Prostate gland (tissue), 2 donors: ENCODE measurements around the gene BBS9. TPM values are rescaled to one million over a fixed set of nuclear protein-coding genes. Genes with fewer than 3 reads are reported as not detected.

Source experiments
- DNase-seq: peaks from one replicate; pipeline ENCODE4 v3.0.0-alpha.2; 2019; ENCODE audit warnings: low spot score
- H3K27ac ChIP-seq, 2 donors: fragments of 200-600 bp; sonication (generic); 2 replicates each; pipeline ENCODE4 v1.5.1; 2017 to 2019
- H3K27me3 ChIP-seq: fragments of 200-600 bp; sonication (generic); replicated peaks from 2 replicates; pipeline ENCODE4 v1.5.1; 2019; ENCODE audit not compliant: insufficient read depth
- H3K36me3 ChIP-seq, 2 donors: fragments of 200-600 bp; sonication (generic); 1 replicate in 1 of 2; 2 replicates in 1 of 2; pipeline versions ENCODE4 v1.5.1 to v1.8.1; 2017 to 2019
- H3K4me1 ChIP-seq: fragments of 200-600 bp; sonication (generic); replicated peaks from 2 replicates; pipeline ENCODE4 v1.5.1; 2019
- H3K4me3 ChIP-seq, 2 donors: fragments of 200-600 bp; sonication (generic); 2 replicates each; pipeline ENCODE4 v1.5.1; 2017 to 2019
- H3K9me3 ChIP-seq: fragments of 200-600 bp; sonication (generic); 2 replicates; pipeline ENCODE4 v1.5.1; 2017
- CTCF ChIP-seq, 4 experiments: fragments of 200-600 bp in 2 of 4; fragments of 450-650 bp in 2 of 4; sonication (generic) in 2 of 4; IDR thresholded peaks; 1 replicate in 3 of 4; 2 replicates in 1 of 4; pipeline ENCODE4 v1.5.1; 2016 to 2019; ENCODE audit warnings: antibody characterized with exemption in 4 of 4, mild to moderate bottlenecking in 2 of 4, moderate library complexity in 2 of 4
- POLR2A ChIP-seq: fragments of 450-650 bp; IDR thresholded peaks from one replicate; pipeline ENCODE4 v1.6.1; 2016; ENCODE audit warnings: antibody characterized with exemption, mild to moderate bottlenecking
- POLR2AphosphoS5 ChIP-seq: sonication (generic); formaldehyde crosslinking; IDR thresholded peaks from one replicate; pipeline ENCODE4 v1.6.1; 2017; ENCODE audit warnings: antibody characterized with exemption
- WGBS: methylation state at CpG from one replicate; pipeline ENCODE4 v1.1.5; 2018; 5-methylcytosine and 5-hydroxymethylcytosine counted together
- intact Hi-C: fragments of 100-400 bp; cut with DNase I; formaldehyde crosslinking; loops from one replicate; pipeline ENCODE4 v1.14.2; 2022
- total RNA-seq, 2 donors: library from RNA; depleted of rRNA; stranded (reverse); fragments of >200 nt; gene quantifications; one replicate each; pipeline ENCODE4 v1.1.0, GENCODE V29; 2016

The BBS9 gene
- total RNA-seq, 2 donors from 2014 or later = 19.6 to 36.8 TPM

DNA sequence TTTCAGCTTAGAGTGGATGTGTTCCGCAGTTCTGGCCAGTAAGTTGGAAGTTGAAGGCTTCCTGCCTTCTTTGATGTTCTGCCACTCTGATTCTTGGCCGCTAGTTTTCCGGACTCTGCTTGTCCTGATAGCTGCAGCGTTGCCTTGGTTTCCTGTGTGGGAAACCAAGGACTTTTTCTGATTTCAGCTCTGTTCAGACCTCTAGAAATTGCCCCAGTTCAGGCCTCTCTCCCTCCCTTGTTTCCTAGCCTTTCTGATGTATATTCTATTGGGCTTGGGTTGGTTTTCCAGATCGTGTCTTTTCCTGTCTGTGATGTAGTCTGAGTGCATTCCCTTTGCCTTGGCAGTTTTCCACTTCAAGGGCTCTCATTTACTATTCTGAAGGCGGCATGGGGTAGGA, 318.7 kb downstream of the BBS9 start:
- H3K9me3 ChIP-seq = no peaks in the 10 kb centered on the region
- H3K4me1 ChIP-seq = no peaks in the 10 kb centered on the region
- H3K27ac ChIP-seq = no peak overlapping the region
- TF ChIP-seq CTCF (IDR thresholded peaks at IDR 0.05) (no peak), POLR2A (no peak), POLR2AphosphoS5 (no peak)
- no peaks in the 10 kb centered on the region for H3K36me3 ChIP-seq
- 63% methylated on average over 6 of the region's 6 CpGs for WGBS
- intact Hi-C loops = no loop called here
- H3K4me3 ChIP-seq = no peak overlapping the region
- H3K27me3 ChIP-seq = no peaks in the 10 kb centered on the region
- no peak for DNase-seq

GRCh38 chr7:33449847-33450246, 320.5 kb downstream of the BBS9 start:
- Histone ChIP-seq H3K9me3 (no peaks in the 10 kb centered on the region), H3K4me1 (no peaks in the 10 kb centered on the region), H3K27me3 (no peaks in the 10 kb centered on the region), H3K4me3 (no peak overlapping the region), H3K36me3 (no peaks in the 10 kb centered on the region), H3K27ac (no peak overlapping the region)
- WGBS = 90% methylated on average over 5 of the region's 5 CpGs
- TF ChIP-seq POLR2AphosphoS5 (no peak), POLR2A (no peak), CTCF (IDR thresholded peaks at IDR 0.05) (no peak)
- DNase-seq = no peak
- intact Hi-C loops = no loop called here

- Histone ChIP-seq H3K27me3 (no peaks in the 10 kb centered on the region), H3K27ac (no peak overlapping the region), H3K9me3 (no peaks in the 10 kb centered on the region), H3K36me3 (no peaks in the 10 kb centered on the region), H3K4me3 (no peak overlapping the region), H3K4me1 (no peaks in the 10 kb centered on the region)
- 82% methylated on average over 1 of the region's 1 CpG for WGBS
- TF ChIP-seq CTCF (IDR thresholded peaks at IDR 0.05) (no peak), POLR2AphosphoS5 (no peak), POLR2A (no peak)
- intact Hi-C loops = no loop called here
- no peak for DNase-seq
Measured at GRCh38 chr7:33452805-33453502, 323.6 kb downstream of the BBS9 start.

DNA sequence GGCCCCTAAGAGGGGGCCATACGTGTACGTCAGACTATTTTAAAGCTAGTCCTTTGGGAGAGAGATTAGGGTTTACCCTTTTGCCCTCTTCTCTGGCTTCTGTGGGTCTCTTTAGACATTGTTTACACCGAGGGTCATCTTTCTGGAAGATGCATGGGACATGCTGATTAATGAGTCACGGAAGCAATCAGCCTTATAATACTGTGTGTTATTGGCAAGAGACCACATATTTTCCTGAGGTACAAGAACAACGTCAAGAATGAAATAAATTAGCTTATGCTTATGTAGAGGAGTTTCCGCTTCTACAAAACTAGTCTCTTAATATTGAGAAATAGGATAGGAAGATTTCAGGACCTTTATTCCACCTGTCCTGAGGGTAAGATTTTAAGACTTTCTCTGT, 327.7 kb downstream of the BBS9 start:
- intact Hi-C loops = no loop called here
- TF ChIP-seq CTCF (IDR thresholded peaks at IDR 0.05) = no peak
- no peak for TF ChIP-seq POLR2A
- no peak for TF ChIP-seq POLR2AphosphoS5
- 89% methylated on average over 6 of the region's 6 CpGs for WGBS

GRCh38 chr7:33458581-33458980, 329.2 kb downstream of the BBS9 start:
- no peak for TF ChIP-seq POLR2A
- no peak for TF ChIP-seq POLR2AphosphoS5
- no peak for TF ChIP-seq CTCF (IDR thresholded peaks at IDR 0.05)
- Histone ChIP-seq H3K36me3 (no peaks in the 10 kb centered on the region), H3K4me3 (no peak overlapping the region), H3K27me3 (no peaks in the 10 kb centered on the region), H3K27ac (no peak overlapping the region), H3K4me1 (no peaks in the 10 kb centered on the region), H3K9me3 (no peaks in the 10 kb centered on the region)
- 59% methylated on average over 1 of the region's 1 CpG for WGBS
- intact Hi-C loops = no loop called here
- no peak for DNase-seq

More for the DNA sequence above, 327.7 kb downstream of the BBS9 start:
- no peaks in the 10 kb centered on the region for H3K36me3 ChIP-seq
- no peaks in the 10 kb centered on the region for H3K27me3 ChIP-seq
- H3K9me3 ChIP-seq = no peaks in the 10 kb centered on the region
- no peaks in the 10 kb centered on the region for H3K4me1 ChIP-seq
- no peak overlapping the region for H3K27ac ChIP-seq
- no peak overlapping the region for H3K4me3 ChIP-seq
- DNase-seq = no peak
